HCEC 1CT (cell line): Measurements from ENCODE around the gene ARL8B.
"Not testable (repeated sequence)": the region's sequence is repeated elsewhere in the genome, so short reads cannot be mapped to it uniquely, and the experiment has no call there.

Experiments used
- DNase-seq: peaks from one replicate; pipeline ENCODE4 v3.0.0-alpha.2; 2017

ARL8B gene

GRCh38 chr3:5147152-5147551 is 25.1 kb downstream of the ARL8B start:
- not testable (repeated sequence) for DNase-seq

GRCh38 chr3:5149306-5149880 is 27.3 kb downstream of the ARL8B start:
- no peak for DNase-seq

- no peak for DNase-seq
These were observed 29.5 kb downstream of the ARL8B start for GRCh38 chr3:5151586-5151985.

- DNase-seq: no peak
These were observed 31.0 kb downstream of the ARL8B start for GRCh38 chr3:5153074-5153473.

GRCh38 chr3:5155241-5155640 is 33.1 kb downstream of the ARL8B start:
- DNase-seq: no peak

GRCh38 chr3:5160321-5160720 is 38.2 kb downstream of the ARL8B start:
- DNase-seq: no peak

- no peak for DNase-seq
These were observed 39.1 kb downstream of the ARL8B start for GRCh38 chr3:5160940-5161858.

GRCh38 chr3:5162102-5162501 is 40.0 kb downstream of the ARL8B start:
- DNase-seq: peak; percentile 64

GRCh38 chr3:5165698-5166097 is 43.6 kb downstream of the ARL8B start:
- no peak for DNase-seq

GRCh38 chr3:5166846-5167245 is 44.8 kb downstream of the ARL8B start:
- DNase-seq: no peak

GRCh38 chr3:5168110-5168509 is 46.0 kb downstream of the ARL8B start:
- DNase-seq: no peak

- DNase-seq: no peak
These were observed 47.7 kb downstream of the ARL8B start for GRCh38 chr3:5169807-5170206.

- no peak for DNase-seq
These were observed 48.9 kb downstream of the ARL8B start for GRCh38 chr3:5170975-5171374.

GRCh38 chr3:5172018-5172417 is 49.9 kb downstream of the ARL8B start:
- no peak for DNase-seq

GRCh38 chr3:5179036-5179435 is 56.9 kb downstream of the ARL8B start:
- not testable (repeated sequence) for DNase-seq

- DNase-seq: no peak
These were observed 59.5 kb downstream of the ARL8B start for GRCh38 chr3:5181469-5182141.

GRCh38 chr3:5183714-5184113 is 61.6 kb downstream of the ARL8B start:
- DNase-seq: not testable (repeated sequence)

- peak; percentile 4 for DNase-seq
These were observed 62.4 kb downstream of the ARL8B start for GRCh38 chr3:5184499-5184898.

GRCh38 chr3:5185093-5185673 is 63.1 kb downstream of the ARL8B start:
- no peak for DNase-seq

- no peak for DNase-seq
These were observed 64.2 kb downstream of the ARL8B start for GRCh38 chr3:5186089-5186857.

GRCh38 chr3:5186858-5187155 is 64.7 kb downstream of the ARL8B start:
- DNase-seq: peak; percentile 17

- peak; percentile 95 for DNase-seq
These were observed 65.2 kb downstream of the ARL8B start, which contains the start of gene EDEM1 for GRCh38 chr3:5187156-5187919. TSS of gene EDEM1 (plus strand) at chr3:5187707. CDS start at chr3:5187806, 99 bp downstream.
